HG03108 (cell line): ENCODE measurements around the gene YAP1.
"Not testable (repeated sequence)": the region's sequence is repeated elsewhere in the genome, so short reads cannot be mapped to it uniquely, and the experiment has no call there.

Experiments
- ATAC-seq: cut with Tn5 transposase; IDR thresholded peaks from one replicate; pipeline ENCODE4 v1.9.1; 2021; ENCODE audit warnings: moderate library complexity; ENCODE audit not compliant: unreplicated experiment

Gene YAP1

GRCh38 chr11:102196816-102197215 is 86.6 kb downstream of the YAP1 start:
- no peak for ATAC-seq

DNA sequence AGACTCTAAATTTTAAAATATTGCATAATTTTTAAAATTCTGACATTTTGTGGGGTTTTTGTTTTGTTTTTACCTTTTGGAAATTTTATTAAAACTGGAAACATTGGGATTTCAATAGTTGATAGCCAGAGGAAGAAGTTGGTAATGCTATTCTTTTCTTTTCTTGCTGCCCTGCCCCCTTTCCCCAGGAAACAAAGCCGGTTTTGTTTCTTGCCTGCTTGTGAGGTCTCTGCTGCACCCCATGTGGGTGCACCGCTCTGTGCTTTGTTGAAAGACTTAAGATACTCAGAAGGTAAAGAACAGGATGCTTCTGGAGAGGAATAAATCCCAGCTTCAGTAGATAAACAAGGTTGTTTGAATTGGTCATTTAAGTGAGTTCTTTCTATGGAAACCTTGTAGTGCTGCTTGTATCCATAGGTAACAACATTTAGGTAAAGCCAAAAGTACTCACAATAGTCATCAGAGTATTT is 87.5 kb downstream of the YAP1 start:
- ATAC-seq, result no peak

DNA sequence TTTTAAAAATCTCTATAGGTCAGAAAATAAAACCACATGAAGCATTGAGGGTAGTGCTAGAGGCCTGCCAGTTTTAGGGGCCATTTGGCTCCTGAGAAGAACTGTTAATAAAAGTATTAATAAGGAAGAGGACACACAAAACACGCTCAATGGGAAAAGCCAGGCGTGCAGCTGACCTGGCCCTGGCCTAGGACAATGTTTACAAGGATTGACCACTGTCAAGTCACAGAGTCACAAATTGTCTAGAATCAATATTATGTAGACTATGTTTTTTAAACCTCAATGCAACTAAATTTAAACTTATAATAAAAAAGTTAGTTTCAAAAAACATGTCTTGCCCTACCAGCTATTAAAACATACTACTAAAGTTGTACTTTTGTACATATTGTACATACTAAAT is 89.4 kb downstream of the YAP1 start:
- no peak for ATAC-seq

DNA sequence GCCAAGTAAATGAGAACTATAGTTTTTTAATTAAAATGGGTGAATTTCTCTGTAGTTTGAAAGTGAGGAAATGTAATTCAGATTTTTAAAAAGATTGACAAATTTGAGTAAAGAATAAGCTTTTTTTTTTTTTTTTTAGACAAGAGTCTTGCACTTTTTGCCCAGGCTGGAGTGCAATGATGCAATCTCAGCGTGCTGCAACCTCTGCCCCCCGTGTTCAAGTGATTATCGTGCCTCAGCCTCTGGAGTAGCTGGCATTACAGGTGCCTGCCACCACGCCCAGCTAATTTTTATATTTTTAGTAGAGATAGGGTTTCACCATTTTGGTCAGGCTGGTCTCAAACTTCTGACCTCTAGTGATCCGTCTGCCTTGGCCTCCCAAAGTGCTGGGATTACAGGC is 90.1 kb downstream of the YAP1 start:
- not testable (repeated sequence) for ATAC-seq

DNA sequence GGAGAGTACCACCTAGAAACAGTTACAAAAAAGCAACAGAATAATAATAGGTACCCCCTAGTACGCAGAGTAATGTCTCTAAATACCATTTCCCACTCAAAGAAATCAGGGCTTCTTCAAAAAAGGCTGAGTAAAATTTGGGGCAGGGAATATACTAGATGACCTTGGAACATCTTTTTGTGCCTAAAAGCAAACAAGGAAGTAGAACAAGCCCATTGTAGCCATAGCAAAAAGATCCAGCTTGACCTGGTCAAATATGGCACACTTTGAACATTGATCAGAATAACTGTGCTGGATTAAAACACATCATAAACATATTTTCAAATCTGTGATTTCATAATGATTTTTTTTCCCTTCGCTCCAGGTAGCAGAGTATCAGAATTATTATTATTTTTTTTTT is 91.5 kb downstream of the YAP1 start:
- no peak for ATAC-seq

DNA sequence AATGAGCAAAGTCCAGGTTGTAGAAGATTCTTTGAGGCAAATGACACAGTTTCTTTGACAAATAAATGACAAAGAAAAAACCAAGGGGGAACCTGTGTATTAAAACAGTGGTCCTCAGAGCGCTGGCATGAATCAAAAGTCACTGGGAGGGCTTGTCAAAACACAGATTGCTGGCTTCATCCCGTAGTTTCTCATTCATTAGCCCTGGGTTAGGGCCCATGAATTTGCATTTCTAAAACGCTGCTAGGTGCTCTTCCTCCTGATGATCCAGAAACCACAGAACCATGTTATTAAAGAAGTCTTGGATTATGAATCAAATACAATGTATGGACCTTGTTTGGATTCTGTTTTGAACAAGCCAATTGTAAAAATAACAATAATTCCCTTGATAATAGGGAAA is 92.7 kb downstream of the YAP1 start:
- ATAC-seq, result no peak

GRCh38 chr11:102204174-102204573 is 93.9 kb downstream of the YAP1 start:
- ATAC-seq, result no peak

DNA sequence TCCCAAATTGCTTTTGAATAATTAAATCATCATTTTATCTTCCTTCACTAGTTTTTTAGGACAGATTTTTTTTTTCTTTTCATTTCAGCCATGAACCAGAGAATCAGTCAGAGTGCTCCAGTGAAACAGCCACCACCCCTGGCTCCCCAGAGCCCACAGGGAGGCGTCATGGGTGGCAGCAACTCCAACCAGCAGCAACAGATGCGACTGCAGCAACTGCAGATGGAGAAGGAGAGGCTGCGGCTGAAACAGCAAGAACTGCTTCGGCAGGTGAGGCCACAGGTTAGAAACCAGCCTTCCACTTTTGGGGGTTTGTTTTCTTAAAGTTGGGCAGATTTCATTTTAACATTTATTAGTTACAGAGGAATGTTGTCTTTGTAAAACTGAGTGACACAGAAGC is 95.6 kb downstream of the YAP1 start:
- ATAC-seq, result no peak

DNA sequence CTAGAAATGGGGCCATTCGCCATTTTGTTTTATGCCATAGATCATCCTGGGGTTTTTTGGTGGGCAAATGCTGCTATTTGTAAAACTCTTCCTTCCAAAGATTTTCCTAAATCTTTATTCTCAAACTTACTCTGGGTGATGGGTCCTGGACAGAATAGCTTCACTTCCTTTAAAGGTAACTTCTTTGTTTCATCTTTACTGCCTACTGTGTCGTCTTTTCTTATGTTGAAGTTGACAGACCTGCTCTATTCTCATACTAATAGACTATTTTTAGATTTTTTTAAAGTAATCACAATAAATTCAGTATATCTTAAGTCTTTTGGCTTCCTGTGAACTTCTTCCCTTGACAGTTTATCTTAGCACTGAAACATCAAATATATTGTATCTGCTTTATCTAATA is 98.6 kb downstream of the YAP1 start:
- ATAC-seq, result no peak

GRCh38 chr11:102214623-102215022 is 104.4 kb downstream of the YAP1 start:
- ATAC-seq, result no peak

DNA sequence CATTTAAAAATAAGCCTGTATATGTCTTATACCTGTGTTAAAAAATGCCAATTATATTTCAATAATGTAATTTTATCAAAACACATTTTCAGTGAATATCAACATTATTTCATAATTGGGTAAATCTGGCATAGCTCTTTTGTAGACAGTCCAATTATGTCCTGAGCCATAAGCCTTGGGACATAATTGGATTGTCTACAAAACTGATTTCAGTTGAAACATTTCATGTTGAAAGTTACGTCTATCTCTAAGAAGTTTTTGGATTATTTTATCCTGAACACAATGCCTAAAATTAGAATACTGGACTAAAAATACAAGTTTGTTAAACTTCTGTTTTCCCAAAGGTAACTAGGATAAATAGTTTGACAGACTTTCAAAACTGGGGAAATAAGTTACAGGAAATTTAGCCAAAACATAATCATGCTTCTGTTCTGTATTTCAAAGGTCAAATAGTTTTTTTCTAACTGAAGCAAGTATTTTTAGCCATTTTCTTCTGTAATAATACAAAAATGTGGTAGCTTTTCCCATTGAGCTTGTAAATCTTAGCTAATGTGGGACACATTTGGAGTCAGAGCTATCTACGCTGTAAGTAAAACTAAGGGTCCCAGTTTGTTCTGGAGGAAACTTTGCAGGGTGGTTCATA is 106.3 kb downstream of the YAP1 start:
- no peak for ATAC-seq

DNA sequence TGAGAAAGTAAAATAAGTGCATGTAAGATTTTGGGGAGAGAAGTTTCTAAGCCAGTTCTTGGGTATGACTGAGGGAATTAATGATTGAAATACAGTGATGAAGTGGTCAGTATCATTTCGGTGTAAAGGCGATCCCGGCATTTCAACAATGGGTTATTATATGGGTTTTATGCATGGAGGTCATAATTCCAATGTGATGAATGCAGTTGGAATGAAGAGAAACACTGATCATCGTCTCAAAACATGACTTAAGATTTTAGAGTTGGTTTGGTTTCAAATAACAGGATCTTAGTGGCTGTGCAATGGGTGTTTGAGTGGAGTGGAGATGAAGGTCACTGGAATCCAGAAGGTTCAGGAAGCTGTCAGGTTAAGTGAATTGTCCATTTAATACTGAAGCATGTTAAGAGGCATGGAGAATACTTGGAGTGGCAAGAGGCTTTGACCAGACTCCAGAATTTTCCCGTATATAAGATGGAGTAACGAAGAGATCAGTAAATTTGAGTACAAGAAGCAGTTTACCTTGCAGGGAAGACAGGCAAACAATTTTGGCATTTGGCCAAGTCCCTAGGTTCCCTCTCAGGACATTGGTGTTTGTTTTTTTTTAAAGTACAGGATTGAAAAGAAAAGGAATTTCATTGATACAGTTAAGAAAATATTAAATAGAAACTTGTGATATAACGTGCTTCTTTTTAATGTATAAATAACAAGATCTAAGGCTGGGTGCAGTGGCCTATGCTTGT is 110.7 kb downstream of the YAP1 start:
- ATAC-seq, result no peak

DNA sequence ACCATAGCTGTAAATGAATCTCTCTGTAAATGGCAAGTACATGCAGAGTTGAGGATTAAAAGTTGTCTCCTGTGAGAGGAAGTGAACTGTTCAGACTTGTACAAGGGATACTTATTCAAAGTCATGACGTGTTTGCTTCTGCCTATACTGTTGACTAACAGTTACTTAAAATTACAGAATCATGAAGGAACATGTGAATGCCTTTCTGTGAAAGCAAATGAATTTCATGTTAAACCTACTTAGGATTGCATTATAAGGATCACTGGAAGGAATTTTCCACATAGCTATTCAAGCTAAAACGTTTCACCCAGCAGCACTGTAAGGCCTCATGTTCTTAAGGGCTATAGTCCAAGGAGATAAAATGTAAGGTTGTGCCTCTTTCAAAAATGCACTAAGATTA is 113.6 kb downstream of the YAP1 start:
- no peak for ATAC-seq

DNA sequence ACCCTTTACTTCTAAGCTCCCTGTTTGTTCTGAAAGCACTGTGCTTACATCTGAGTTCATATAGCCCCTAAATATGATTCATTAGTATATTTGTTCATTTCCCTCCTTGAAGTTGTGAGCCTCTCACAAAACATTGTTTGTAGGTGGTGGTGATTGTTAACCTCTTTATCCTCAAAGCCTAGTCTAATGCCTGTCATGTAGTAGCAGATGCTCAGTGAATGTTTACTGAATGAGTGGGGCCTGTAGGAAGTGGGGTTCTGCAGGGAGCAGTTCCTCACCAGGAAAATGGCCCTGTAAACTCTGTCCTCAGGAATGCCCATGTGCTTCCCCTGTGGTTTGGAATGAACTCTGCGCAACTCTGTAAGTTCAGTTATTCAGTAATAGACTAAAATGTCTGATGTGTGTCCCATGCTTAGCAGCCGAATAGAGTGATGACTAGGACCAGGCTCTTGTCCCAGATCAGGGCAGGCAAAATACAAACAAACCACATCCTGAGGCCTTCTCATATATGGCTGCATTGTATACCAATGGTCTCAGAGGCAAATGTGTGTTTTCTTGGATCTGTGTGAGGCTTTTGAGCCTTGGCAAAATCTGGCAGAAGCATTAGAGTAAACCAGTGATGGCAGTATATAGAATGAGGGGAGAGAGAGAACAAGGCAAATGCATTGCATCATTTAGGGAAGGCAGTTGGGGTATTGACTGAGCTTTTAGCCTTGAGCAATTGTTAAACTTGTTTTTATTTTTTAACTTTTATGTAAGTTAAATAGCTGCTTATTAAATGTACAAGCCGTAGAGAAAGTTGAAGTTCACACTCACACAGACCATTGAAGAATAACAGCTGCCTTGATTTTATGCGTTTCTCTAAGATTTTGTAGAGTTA is 115.7 kb downstream of the YAP1 start:
- no peak for ATAC-seq

- no peak for ATAC-seq
These were observed 116.6 kb downstream of the YAP1 start for GRCh38 chr11:102226702-102227490.

DNA sequence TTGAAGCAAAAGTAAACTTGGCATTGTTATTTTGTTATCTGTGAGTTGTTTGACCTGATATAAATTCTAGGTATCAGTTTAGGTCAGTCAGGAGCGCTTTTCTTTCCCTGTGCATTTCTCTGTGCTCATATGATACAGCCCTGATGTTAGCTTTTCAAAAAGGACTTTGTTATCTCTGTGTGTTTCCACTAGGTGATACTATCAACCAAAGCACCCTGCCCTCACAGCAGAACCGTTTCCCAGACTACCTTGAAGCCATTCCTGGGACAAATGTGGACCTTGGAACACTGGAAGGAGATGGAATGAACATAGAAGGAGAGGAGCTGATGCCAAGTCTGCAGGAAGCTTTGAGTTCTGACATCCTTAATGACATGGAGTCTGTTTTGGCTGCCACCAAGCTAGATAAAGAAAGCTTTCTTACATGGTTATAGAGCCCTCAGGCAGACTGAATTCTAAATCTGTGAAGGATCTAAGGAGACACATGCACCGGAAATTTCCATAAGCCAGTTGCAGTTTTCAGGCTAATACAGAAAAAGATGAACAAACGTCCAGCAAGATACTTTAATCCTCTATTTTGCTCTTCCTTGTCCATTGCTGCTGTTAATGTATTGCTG is 119.4 kb downstream of the YAP1 start:
- ATAC-seq, result no peak

DNA sequence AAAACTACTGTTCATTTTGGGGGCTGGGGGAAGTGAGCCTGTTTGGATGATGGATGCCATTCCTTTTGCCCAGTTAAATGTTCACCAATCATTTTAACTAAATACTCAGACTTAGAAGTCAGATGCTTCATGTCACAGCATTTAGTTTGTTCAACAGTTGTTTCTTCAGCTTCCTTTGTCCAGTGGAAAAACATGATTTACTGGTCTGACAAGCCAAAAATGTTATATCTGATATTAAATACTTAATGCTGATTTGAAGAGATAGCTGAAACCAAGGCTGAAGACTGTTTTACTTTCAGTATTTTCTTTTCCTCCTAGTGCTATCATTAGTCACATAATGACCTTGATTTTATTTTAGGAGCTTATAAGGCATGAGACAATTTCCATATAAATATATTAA is 119.9 kb downstream of the YAP1 start:
- no peak for ATAC-seq

DNA sequence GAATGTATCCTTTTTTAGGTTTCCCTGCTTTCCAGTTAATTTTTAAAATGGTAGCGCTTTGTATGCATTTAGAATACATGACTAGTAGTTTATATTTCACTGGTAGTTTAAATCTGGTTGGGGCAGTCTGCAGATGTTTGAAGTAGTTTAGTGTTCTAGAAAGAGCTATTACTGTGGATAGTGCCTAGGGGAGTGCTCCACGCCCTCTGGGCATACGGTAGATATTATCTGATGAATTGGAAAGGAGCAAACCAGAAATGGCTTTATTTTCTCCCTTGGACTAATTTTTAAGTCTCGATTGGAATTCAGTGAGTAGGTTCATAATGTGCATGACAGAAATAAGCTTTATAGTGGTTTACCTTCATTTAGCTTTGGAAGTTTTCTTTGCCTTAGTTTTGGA is 120.7 kb downstream of the YAP1 start:
- no peak for ATAC-seq

- no peak for ATAC-seq
These were observed 124.7 kb downstream of the YAP1 start for GRCh38 chr11:102234779-102235439.
